H1 (cell line): Measurements from ENCODE around the gene SLC2A5. TPM values are rescaled to one million over a fixed set of nuclear protein-coding genes. Genes with fewer than 3 reads are reported as not detected.
A peak's percentile ranks its signal among the peaks of the same experiment; 100 is the strongest.

Experiments used
- CTCF ChIA-PET: fragments of 300-600 bp; sonication (Branson Sonifier 250); formaldehyde crosslinking; loops from one replicate; lab custom pipeline; 2021; ENCODE audit not compliant: partially characterized antibody; lab: Charles Lee
- POLR2A ChIA-PET: fragments of 300-600 bp; sonication (Branson Sonifier 250); formaldehyde crosslinking; loops from one replicate; lab custom pipeline; 2021; ENCODE audit warnings: inconsistent platforms; ENCODE audit not compliant: partially characterized antibody; lab: Charles Lee
- DNase-seq, 2 experiments: peaks; one replicate each; pipeline versions ENCODE4 v3.0.0 to v3.0.0-alpha.2; 2010 to 2022; ENCODE audit warnings: low spot score in 2 of 2, low read depth in 1 of 2, mixed read lengths in 1 of 2
- FAIRE-seq: peaks from 2 replicates; lab custom pipeline; 2011; peaks lifted over from hg19 to GRCh38; lab: Jason Lieb, UNC
- H2AFZ ChIP-seq: 2 replicates; pipeline ENCODE4 v1.8.1; 2012; ENCODE audit warnings: low read length, inconsistent platforms
- H2AK5ac ChIP-seq: 2 replicates; pipeline ENCODE4 v1.6.1; 2013; ENCODE audit warnings: low read depth, low read length
- H2BK120ac ChIP-seq: replicated peaks from 2 replicates; pipeline ENCODE3; 2013; ENCODE audit warnings: low read depth, low read length, inconsistent platforms
- H2BK12ac ChIP-seq: 2 replicates; pipeline ENCODE4 v1.6.1; 2013; ENCODE audit warnings: low read depth, low read length
- H2BK15ac ChIP-seq: 2 replicates; pipeline ENCODE4 v1.6.1; 2013; ENCODE audit warnings: low read length
- H2BK20ac ChIP-seq: 2 replicates; pipeline ENCODE4 v1.6.1; 2013; ENCODE audit warnings: low read length
- H2BK5ac ChIP-seq: 2 replicates; pipeline ENCODE4 v1.6.1; 2013; ENCODE audit warnings: low read depth, low read length
- H3K14ac ChIP-seq: 2 replicates; pipeline ENCODE4 v1.6.1; 2013; ENCODE audit warnings: inconsistent platforms; ENCODE audit not compliant: insufficient read length
- H3K18ac ChIP-seq: 2 replicates; pipeline ENCODE4 v1.6.1; 2013; ENCODE audit warnings: low read length; ENCODE audit errors: extremely low read depth
- H3K23ac ChIP-seq: 2 replicates; pipeline ENCODE4 v1.6.1; 2013; ENCODE audit warnings: inconsistent platforms; ENCODE audit not compliant: insufficient read length
- H3K23me2 ChIP-seq: 2 replicates; pipeline ENCODE4 v1.6.1; 2013; ENCODE audit warnings: low read depth, low read length
- H3K27ac ChIP-seq: 2 replicates; pipeline ENCODE4 v1.6.1; 2011; ENCODE audit warnings: low read depth, low read length, inconsistent platforms
- H3K27me3 ChIP-seq, 4 experiments: replicated peaks in 1 of 4; 1 replicate in 1 of 4; 2 replicates in 3 of 4; pipeline versions ENCODE4 v1.6.1 to v1.8.1; 2011 to 2013; ENCODE audit warnings: low read length in 3 of 4, mild to moderate bottlenecking in 3 of 4, inconsistent platforms in 2 of 4, mixed read lengths in 2 of 4, moderate library complexity in 1 of 4; ENCODE audit not compliant: control insufficient read depth in 3 of 4, insufficient read depth in 3 of 4; ENCODE audit errors: extremely low read depth in 1 of 4
- H3K36me3 ChIP-seq, 4 experiments: 2 replicates each; pipeline versions ENCODE4 v1.6.1 to v1.8.1; 2011 to 2013; ENCODE audit warnings: mild to moderate bottlenecking in 4 of 4, low read length in 3 of 4, moderate library complexity in 2 of 4, control low read depth in 1 of 4, inconsistent platforms in 1 of 4; ENCODE audit not compliant: insufficient read depth in 4 of 4, control insufficient read depth in 2 of 4
- H3K4ac ChIP-seq: replicated peaks from 2 replicates; pipeline ENCODE3; 2013; ENCODE audit warnings: low read length, low read depth, mixed read lengths, inconsistent platforms; ENCODE audit not compliant: insufficient read length
- H3K4me1 ChIP-seq, 4 experiments: replicated peaks in 1 of 4; 1 replicate in 1 of 4; 2 replicates in 3 of 4; pipeline versions ENCODE4 v1.6.1 to v1.8.1; 2011 to 2013; ENCODE audit warnings: low read length in 3 of 4, inconsistent platforms in 2 of 4, mixed read lengths in 1 of 4; ENCODE audit not compliant: insufficient read depth in 4 of 4, control insufficient read depth in 3 of 4
- H3K4me2 ChIP-seq, 2 experiments: 2 replicates each; pipeline versions ENCODE4 v1.6.1 to v1.8.1; 2011 to 2013; ENCODE audit warnings: low read depth in 2 of 2, low read length in 2 of 2, control low read depth in 1 of 2, inconsistent platforms in 1 of 2, mild to moderate bottlenecking in 1 of 2; ENCODE audit not compliant: insufficient read depth in 1 of 2
- H3K4me3 ChIP-seq, 4 experiments: fragments of 200-600, 300-600 bp in 1 of 4; sonication (generic), shearing (Covaris generic), sonication (Bioruptor Twin) in 1 of 4; 2 replicates each; pipeline versions ENCODE4 v1.5.1 to v1.8.1; 2011 to 2016; ENCODE audit warnings: low read length in 4 of 4, low read depth in 3 of 4, control low read depth in 2 of 4, inconsistent platforms in 2 of 4, mild to moderate bottlenecking in 2 of 4, mixed read lengths in 1 of 4, moderate library complexity in 1 of 4; ENCODE audit not compliant: insufficient read depth in 2 of 4; ENCODE audit errors: extremely low read depth in 1 of 4
- H3K56ac ChIP-seq: replicated peaks from 2 replicates; pipeline ENCODE3; 2013; ENCODE audit warnings: low read depth, mild to moderate bottlenecking, mixed read lengths, low read length, inconsistent platforms; ENCODE audit not compliant: insufficient read length
- H3K79me1 ChIP-seq: 2 replicates; pipeline ENCODE4 v1.6.1; 2013; ENCODE audit warnings: low read depth, low read length, control low read depth
- H3K79me2 ChIP-seq, 2 experiments: 2 replicates each; pipeline versions ENCODE4 v1.6.1 to v1.8.1; 2012 to 2013; ENCODE audit warnings: low read length in 2 of 2, mild to moderate bottlenecking in 2 of 2, inconsistent platforms in 1 of 2; ENCODE audit not compliant: insufficient read depth in 2 of 2, control insufficient read depth in 1 of 2
- H3K9ac ChIP-seq, 4 experiments: replicated peaks in 1 of 4; 1 replicate in 1 of 4; 2 replicates in 3 of 4; pipeline versions ENCODE4 v1.6.1 to v1.8.1; 2011 to 2013; ENCODE audit warnings: low read depth in 3 of 4, low read length in 3 of 4, control low read depth in 2 of 4, mild to moderate bottlenecking in 2 of 4, moderate library complexity in 2 of 4, inconsistent platforms in 1 of 4; ENCODE audit errors: extremely low read depth in 1 of 4
- H3K9me3 ChIP-seq, 2 experiments: 2 replicates each; pipeline versions ENCODE4 v1.6.1 to v1.8.1; 2012 to 2013; ENCODE audit warnings: mild to moderate bottlenecking in 2 of 2, moderate library complexity in 2 of 2, control low read depth in 1 of 2, inconsistent platforms in 1 of 2, low read depth in 1 of 2, low read length in 1 of 2, mixed read lengths in 1 of 2; ENCODE audit not compliant: insufficient read depth in 2 of 2
- H4K20me1 ChIP-seq, 2 experiments: replicated peaks in 1 of 2; 2 replicates each; pipeline versions ENCODE3 to v1.8.1; 2011 to 2013; ENCODE audit warnings: inconsistent platforms in 2 of 2, low read length in 2 of 2, mild to moderate bottlenecking in 1 of 2; ENCODE audit not compliant: insufficient read depth in 2 of 2, control insufficient read depth in 1 of 2
- H4K5ac ChIP-seq: 2 replicates; pipeline ENCODE4 v1.6.1; 2013; ENCODE audit warnings: low read length, low read depth, mixed read lengths, inconsistent platforms; ENCODE audit not compliant: insufficient read length
- H4K8ac ChIP-seq: 2 replicates; pipeline ENCODE4 v1.8.0; 2013; ENCODE audit warnings: mild to moderate bottlenecking, moderate library complexity, low read length, inconsistent platforms; ENCODE audit not compliant: insufficient read depth; ENCODE audit errors: extremely low read depth
- H4K91ac ChIP-seq: replicated peaks from 2 replicates; pipeline ENCODE3; 2013; ENCODE audit warnings: low read length, mixed read lengths, inconsistent platforms; ENCODE audit not compliant: insufficient read length
- HDAC6 ChIP-seq: IDR thresholded peaks from one replicate; pipeline ENCODE4 v1.7.1; 2012; ENCODE audit warnings: low read depth, mild to moderate bottlenecking, inconsistent platforms, low read length, moderate library complexity
- RAD21 ChIP-seq, 2 experiments: IDR thresholded peaks in 1 of 2; conservative IDR thresholded peaks in 1 of 2; 2 replicates each; pipeline ENCODE4 v1.6.1; 2011; ENCODE audit warnings: low read depth in 2 of 2, low read length in 2 of 2, improper control_type of control experiment in 1 of 2, inconsistent platforms in 1 of 2, mild to moderate bottlenecking in 1 of 2, moderate library complexity in 1 of 2
- SP2 ChIP-seq: IDR thresholded peaks from 2 replicates; pipeline ENCODE4 v1.6.1; 2012; ENCODE audit warnings: mild to moderate bottlenecking, low read length, inconsistent platforms
- SP4 ChIP-seq: IDR thresholded peaks from 2 replicates; pipeline ENCODE4 v1.6.1; 2012; ENCODE audit warnings: low read length, inconsistent platforms
- WGBS, 2 experiments: shearing (Covaris generic) in 1 of 2; methylation state at CpG; one replicate each; pipeline versions ENCODE4 v1.1.6 to v1.1.7; 2013 to 2015; ENCODE audit warnings: low lambda C conversion rate in 2 of 2, mixed read lengths in 2 of 2, inconsistent platforms in 1 of 2, low coverage in 1 of 2, missing lambda C conversion rate in 1 of 2; ENCODE audit not compliant: insufficient replicate concordance in 2 of 2, insufficient coverage in 1 of 2, insufficient read length in 1 of 2; ENCODE audit errors: extremely low coverage in 1 of 2, missing lambda C conversion rate in 1 of 2; 5-methylcytosine and 5-hydroxymethylcytosine counted together
- polyA plus RNA-seq, 7 experiments: library from polyadenylated mRNA; depleted of rRNA in 3 of 7; stranded (reverse) in 5 of 7; unstranded in 2 of 7; fragments of >200 nt in 5 of 7; fragments of 200-250 nt in 2 of 7; gene quantifications; 1 replicate in 5 of 7; 2 replicates in 1 of 7; 4 replicates in 1 of 7; pipeline versions ENCODE4 v1.2.1 to v1.2.3, GENCODE V29; 2011 to 2013; ENCODE audit warnings: missing spikeins in 2 of 7, mixed read lengths in 2 of 7
- total RNA-seq: library from RNA; stranded (reverse); fragmentation: NEBNext Ultra II Directional; extraction: Animal tissue kit (Norgen Biotek cat#: 25700); gene quantifications from 2 replicates; pipeline ENCODE4 v1.2.1, GENCODE V29; 2021
- TF ChIP-seq, protein P1 (sequence below): IDR thresholded peaks from 2 replicates; pipeline ENCODE4 v1.6.1; 2011; ENCODE audit warnings: low read length, improper control_type of control experiment

Gene SLC2A5
- total and polyA plus RNA-seq, 2 of the 8 experiments (the other 6 are each of a cell fraction or from before 2014, with no cell fraction given) = 0.12 TPM; not detected in 1

DNA sequence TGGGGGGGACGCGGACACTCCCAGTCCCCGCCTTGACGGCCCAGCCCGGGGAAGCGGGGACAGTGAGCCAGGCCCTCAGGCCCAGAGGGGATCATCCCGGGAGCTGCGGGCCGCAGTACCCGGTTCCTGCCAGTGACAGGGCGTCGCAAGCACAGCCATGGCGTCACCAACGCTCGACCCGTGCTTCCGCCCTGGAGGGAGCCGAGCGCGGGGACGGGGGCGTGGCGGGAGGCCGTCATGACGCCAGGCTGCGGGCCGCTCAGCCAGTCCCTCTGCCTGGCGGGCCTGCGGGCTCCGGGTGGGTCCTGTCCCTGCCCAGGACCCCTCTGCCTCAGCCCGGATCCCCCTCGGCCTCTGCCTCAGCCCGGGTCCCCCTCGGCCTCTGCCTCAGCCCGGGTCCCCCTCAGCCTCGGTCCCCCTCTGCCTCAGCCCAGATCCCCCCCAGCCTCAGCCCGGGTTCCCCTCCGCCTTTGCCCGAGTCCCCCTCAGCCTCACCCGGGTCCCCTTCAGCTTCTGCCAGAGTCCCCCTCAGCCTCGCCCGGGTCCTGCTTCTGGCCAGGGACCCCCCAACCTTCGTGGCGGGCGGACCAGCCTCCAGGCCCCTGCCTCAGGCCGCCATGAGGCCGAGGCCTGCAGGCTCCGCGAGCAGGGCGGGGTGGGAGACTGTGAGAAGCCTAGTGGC, 2.3 kb upstream of the SLC2A5 start:
- TF ChIP-seq HDAC6 = no peak
- TF ChIP-seq SP4 = no peak
- TF ChIP-seq, protein P1, sequence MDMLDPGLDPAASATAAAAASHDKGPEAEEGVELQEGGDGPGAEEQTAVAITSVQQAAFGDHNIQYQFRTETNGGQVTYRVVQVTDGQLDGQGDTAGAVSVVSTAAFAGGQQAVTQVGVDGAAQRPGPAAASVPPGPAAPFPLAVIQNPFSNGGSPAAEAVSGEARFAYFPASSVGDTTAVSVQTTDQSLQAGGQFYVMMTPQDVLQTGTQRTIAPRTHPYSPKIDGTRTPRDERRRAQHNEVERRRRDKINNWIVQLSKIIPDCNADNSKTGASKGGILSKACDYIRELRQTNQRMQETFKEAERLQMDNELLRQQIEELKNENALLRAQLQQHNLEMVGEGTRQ = no peak
- no peak for TF ChIP-seq RAD21 (IDR thresholded peaks at IDR 0.05 in 1 of 2, conservative IDR thresholded peaks at IDR 0.05 in 1 of 2; ENCODE audit: low read depth in 2 of 2, low read length in 2 of 2)
- TF ChIP-seq SP2 = no peak
- no peaks in the 10 kb centered on the region for H3K23me2 ChIP-seq
- no peak overlapping the region for H2AK5ac ChIP-seq
- H3K36me3 ChIP-seq = no peaks in the 10 kb centered on the region
- no peak overlapping the region for H3K27ac ChIP-seq
- H3K9ac ChIP-seq = no peak overlapping the region
- no peak for DNase-seq
- ChIA-PET POLR2A (interaction anchor here (0.7 kb wide), 1 partner anchor 226 kb away, joined by 3 read pairs; no protein-coding TSS in a partner anchor), CTCF (interaction anchor here (0.7 to 1.7 kb wide), 3 partner anchors 9 to 715 kb away, joined by 3 to 6 read pairs (median 3); no protein-coding TSS in a partner anchor)
- H3K79me2 ChIP-seq = no peaks in the 10 kb centered on the region
- H4K8ac ChIP-seq = peak overlapping the region; percentile 74
- no peak overlapping the region for H3K4ac ChIP-seq
- H3K4me2 ChIP-seq = no peak overlapping the region
- H2BK5ac ChIP-seq = no peak overlapping the region
- H3K23ac ChIP-seq = no peak overlapping the region
- 97% methylated on average over 13 of the region's 50 CpGs; no CpG with 5 or more reads in 1 of the 2 experiments for WGBS, 2 experiments
- no peak overlapping the region; the same call in 1 of the 2 replicates for H3K18ac ChIP-seq
- no peaks in the 10 kb centered on the region for H3K27me3 ChIP-seq
- H2BK12ac ChIP-seq = no peak overlapping the region
- no peaks in the 10 kb centered on the region for H4K20me1 ChIP-seq
- H3K14ac ChIP-seq = no peak overlapping the region
- H3K56ac ChIP-seq = no peak overlapping the region
- H4K91ac ChIP-seq = no peak overlapping the region
- no peak overlapping the region for H3K4me3 ChIP-seq
- no peaks in the 10 kb centered on the region for H3K9me3 ChIP-seq
- no peak overlapping the region for H2BK15ac ChIP-seq
- H2BK120ac ChIP-seq = no peak overlapping the region
- H2AFZ ChIP-seq = no peak overlapping the region
- H3K4me1 ChIP-seq = peaks cover 0 to 4% (median 1%) of the 10 kb centered on the region in 4 experiments; a peak in 3 of 7 replicates
- H3K79me1 ChIP-seq = no peaks in the 10 kb centered on the region
- FAIRE-seq = no peak
- no peak overlapping the region for H4K5ac ChIP-seq
- no peak overlapping the region for H2BK20ac ChIP-seq
